GM18861 (cell line): ENCODE results near the gene KRR1.
"Not testable (repeated sequence)": the region's sequence is repeated elsewhere in the genome, so short reads cannot be mapped to it uniquely, and the experiment has no call there.

ENCODE experiments used
- ATAC-seq: cut with Tn5 transposase; IDR thresholded peaks from one replicate; pipeline ENCODE4 v1.9.1; 2021; ENCODE audit not compliant: unreplicated experiment

The KRR1 gene

GRCh38 chr12:75526655-75527511 is 15.5 kb upstream of the KRR1 start:
- peak; percentile 92 for ATAC-seq

GRCh38 chr12:75525263-75525662 is 13.9 kb upstream of the KRR1 start:
- ATAC-seq: no peak

GRCh38 chr12:75522124-75522523 is 10.7 kb upstream of the KRR1 start:
- not testable (repeated sequence) for ATAC-seq

- not testable (repeated sequence) for ATAC-seq
These were observed 9.8 kb upstream of the KRR1 start for GRCh38 chr12:75521224-75521623.

- no peak for ATAC-seq
These were observed 1.8 kb downstream of the KRR1 start for GRCh38 chr12:75509621-75510020.

- ATAC-seq: no peak
These were observed 3.2 kb downstream of the KRR1 start for GRCh38 chr12:75508159-75508558.

- ATAC-seq: no peak
These were observed 4.3 kb downstream of the KRR1 start for GRCh38 chr12:75507086-75507485.

- peak; percentile 39 for ATAC-seq
These were observed 5.6 kb downstream of the KRR1 start for GRCh38 chr12:75505706-75506312.

- no peak for ATAC-seq
These were observed 7.5 kb downstream of the KRR1 start for GRCh38 chr12:75503866-75504265.

- ATAC-seq: no peak
These were observed 8.0 kb downstream of the KRR1 start for GRCh38 chr12:75503459-75503858.

GRCh38 chr12:75491169-75491568 is 20.2 kb downstream of the KRR1 start:
- ATAC-seq: no peak

GRCh38 chr12:75489613-75490210 is 21.7 kb downstream of the KRR1 start:
- peak; percentile 51 for ATAC-seq

- ATAC-seq: no peak
These were observed 22.2 kb downstream of the KRR1 start for GRCh38 chr12:75489187-75489586.

- ATAC-seq: no peak
These were observed 22.9 kb downstream of the KRR1 start for GRCh38 chr12:75488553-75488952.

GRCh38 chr12:75487308-75487707 is 24.1 kb downstream of the KRR1 start:
- no peak for ATAC-seq

- not testable (repeated sequence) for ATAC-seq
These were observed 27.0 kb downstream of the KRR1 start for GRCh38 chr12:75484450-75484849.

- ATAC-seq: no peak
These were observed 28.0 kb downstream of the KRR1 start for GRCh38 chr12:75483431-75483830.

- no peak for ATAC-seq
These were observed 28.8 kb downstream of the KRR1 start for GRCh38 chr12:75482646-75483045.

GRCh38 chr12:75481774-75482173 is 29.6 kb downstream of the KRR1 start:
- no peak for ATAC-seq

GRCh38 chr12:75481013-75481705 is 30.2 kb downstream of the KRR1 start:
- ATAC-seq: peak; percentile 18

GRCh38 chr12:75480469-75480949 is 30.9 kb downstream of the KRR1 start, which contains the start of gene GLIPR1:
Gene GLIPR1 (plus strand): TSS chr12:75480755. CDS start chr12:75480881, 126 bp downstream.
- peak; percentile 86 for ATAC-seq
